Left lung (tissue), 10 donors: ENCODE data around the gene MYT1. TPM values are rescaled to one million over a fixed set of nuclear protein-coding genes. Genes with fewer than 3 reads are reported as not detected.

ENCODE experiments used
- ATAC-seq: fragments of 200-7000 bp; cut with Tn5 transposase; one replicate; pipeline ENCODE4 v1.9.1; 2020; ENCODE audit warnings: moderate library complexity
- DNase-seq, 4 donors: peaks; one replicate each; pipeline ENCODE4 v3.0.0-alpha.2; 2013 to 2020
- H3K27ac ChIP-seq, 2 donors: fragments of 200-600 bp; sonication (generic) in 1 of 2; one replicate each; pipeline versions ENCODE4 v1.5.0 to v1.8.0; 2020 to 2021
- H3K27me3 ChIP-seq, 2 donors: fragments of 200-600 bp; sonication (generic) in 1 of 2; one replicate each; pipeline versions ENCODE4 v1.5.0 to v1.8.0; 2020 to 2021
- H3K36me3 ChIP-seq, 2 donors: fragments of 200-600 bp; sonication (generic) in 1 of 2; one replicate each; pipeline versions ENCODE4 v1.5.0 to v1.8.0; 2020 to 2021
- H3K4me1 ChIP-seq, 2 donors: fragments of 200-600 bp; one replicate each; pipeline ENCODE4 v1.8.0; 2021
- H3K4me3 ChIP-seq, 2 donors: fragments of 200-600 bp; sonication (generic) in 1 of 2; one replicate each; pipeline versions ENCODE4 v1.5.0 to v1.8.0; 2020 to 2021; ENCODE audit warnings: mild to moderate bottlenecking in 1 of 2
- H3K9me3 ChIP-seq, 2 donors: fragments of 200-600 bp; sonication (generic) in 1 of 2; one replicate each; pipeline versions ENCODE4 v1.5.0 to v1.8.0; 2020 to 2021
- CTCF ChIP-seq, 2 donors: fragments of 200-600 bp; sonication (generic) in 1 of 2; IDR thresholded peaks; one replicate each; pipeline versions ENCODE4 v1.5.0 to v1.8.0; 2021; ENCODE audit warnings: antibody characterized with exemption in 2 of 2
- intact Hi-C, 2 donors: fragments of 100-400 bp; cut with DNase I; formaldehyde crosslinking; loops; one replicate each; pipeline versions ENCODE4 v1.11.2 to v1.14.2; 2022
- polyA plus RNA-seq, 6 donors: library from polyadenylated mRNA; unstranded; fragments of 120-200 nt; gene quantifications; one replicate each; pipeline ENCODE4 v1.2.1, GENCODE V29; 2013; ENCODE audit not compliant: insufficient read length in 6 of 6
- total RNA-seq, 2 donors: library from RNA; stranded (reverse); fragmentation: NEBNext Ultra II Directional; extraction: Animal tissue kit (Norgen Biotek cat#: 25700); gene quantifications; one replicate each; pipeline ENCODE4 v1.2.1, GENCODE V29; 2021
- donor health status: DM: no; HTN: yes; CAD: no.
- donor health status: DM: no; HTN: no; CAD: no.

The MYT1 gene
- total and polyA plus RNA-seq, 8 donors = 0.26 to 0.42 (median 0.32) TPM; not detected in 2

- H3K4me3 ChIP-seq = no peak overlapping the region
- no peak overlapping the region for H3K27ac ChIP-seq
- DNase-seq (no peak), ATAC-seq (no peak)
- H3K4me1 ChIP-seq = no peaks in the 10 kb centered on the region
- peaks cover 0 to 15% of the 10 kb centered on the region in 2 donors for H3K9me3 ChIP-seq
- H3K27me3 ChIP-seq = peaks cover 0 to 39% of the 10 kb centered on the region in 2 donors
- intact Hi-C loops = no loop called here
- H3K36me3 ChIP-seq = no peaks in the 10 kb centered on the region
- no peak for TF ChIP-seq CTCF (IDR thresholded peaks at IDR 0.05)
Measured at GRCh38 chr20:64144144-64144912, 19.9 kb upstream of the MYT1 start.

GRCh38 chr20:64145458-64146300, 18.6 kb upstream of the MYT1 start:
- no peaks in the 10 kb centered on the region for H3K36me3 ChIP-seq
- H3K4me3 ChIP-seq = no peak overlapping the region
- H3K27me3 ChIP-seq = peaks cover 0 to 32% of the 10 kb centered on the region in 2 donors
- TF ChIP-seq CTCF (IDR thresholded peaks at IDR 0.05) = no peak
- H3K9me3 ChIP-seq = peaks cover 0 to 15% of the 10 kb centered on the region in 2 donors
- ATAC-seq (no peak), DNase-seq (peak in 1 of 4 donors; percentile 41)
- intact Hi-C loops = no loop called here
- H3K4me1 ChIP-seq = no peaks in the 10 kb centered on the region
- no peak overlapping the region for H3K27ac ChIP-seq

- H3K36me3 ChIP-seq = no peaks in the 10 kb centered on the region
- no peak for TF ChIP-seq CTCF (IDR thresholded peaks at IDR 0.05)
- peaks cover 0 to 25% of the 10 kb centered on the region in 2 donors for H3K27me3 ChIP-seq
- H3K4me3 ChIP-seq = no peak overlapping the region
- no peak for DNase-seq
- intact Hi-C loops = no loop called here
- H3K9me3 ChIP-seq = peaks cover 0 to 15% of the 10 kb centered on the region in 2 donors
- no peak for ATAC-seq
- no peak overlapping the region for H3K27ac ChIP-seq
- no peaks in the 10 kb centered on the region for H3K4me1 ChIP-seq
Measured at GRCh38 chr20:64146301-64146935, 17.8 kb upstream of the MYT1 start.

- Histone ChIP-seq H3K36me3 (no peaks in the 10 kb centered on the region), H3K27ac (no peak overlapping the region), H3K4me3 (no peak overlapping the region), H3K4me1 (no peaks in the 10 kb centered on the region), H3K9me3 (peaks cover 0 to 15% of the 10 kb centered on the region in 2 donors), H3K27me3 (peaks cover 0 to 19% of the 10 kb centered on the region in 2 donors)
- intact Hi-C loops = no loop called here
- no peak for TF ChIP-seq CTCF (IDR thresholded peaks at IDR 0.05)
- peak in 1 of 4 donors; percentile 39 for DNase-seq
- no peak for ATAC-seq
Measured at GRCh38 chr20:64146936-64147477, 17.2 kb upstream of the MYT1 start.
